Colonic mucosa (tissue), 4 donors: ENCODE results near the gene VAX1. TPM values are rescaled to one million over a fixed set of nuclear protein-coding genes. Genes with fewer than 3 reads are reported as not detected.

ENCODE experiments used
- DNase-seq: peaks from one replicate; pipeline ENCODE4 v3.0.0-alpha.2; 2020
- H3K27ac ChIP-seq: fragments of 200-600 bp; one replicate; pipeline ENCODE4 v1.8.0; 2021
- H3K27me3 ChIP-seq: fragments of 200-600 bp; one replicate; pipeline ENCODE4 v1.8.0; 2021
- H3K36me3 ChIP-seq: fragments of 200-600 bp; one replicate; pipeline ENCODE4 v1.8.0; 2021
- H3K4me1 ChIP-seq: fragments of 200-600 bp; one replicate; pipeline ENCODE4 v1.8.0; 2021; ENCODE audit warnings: mild to moderate bottlenecking
- H3K4me3 ChIP-seq: fragments of 200-600 bp; one replicate; pipeline ENCODE4 v1.8.0; 2021
- H3K9ac ChIP-seq, 2 donors: one replicate each; pipeline ENCODE4 v1.7.0; 2013; ENCODE audit warnings: control low read depth in 2 of 2, low read depth in 2 of 2, low read length in 2 of 2
- H3K9me3 ChIP-seq: fragments of 200-600 bp; one replicate; pipeline ENCODE4 v1.8.0; 2021
- intact Hi-C: fragments of 100-400 bp; cut with DNase I; formaldehyde crosslinking; loops from one replicate; pipeline ENCODE4 v1.14.1; 2022
- total RNA-seq, 2 donors: library from RNA; stranded (reverse); fragmentation: NEBNext Ultra II Directional in 1 of 2; extraction: Animal tissue kit (Norgen Biotek cat#: 25700) in 1 of 2; gene quantifications; one replicate each; pipeline ENCODE4 v1.2.1, GENCODE V29; 2021
- TF ChIP-seq, protein P1 (sequence below): fragments of 200-600 bp; IDR thresholded peaks from one replicate; pipeline ENCODE4 v1.8.0; 2022; ENCODE audit warnings: antibody characterized with exemption, mild to moderate bottlenecking
- donor health status: healthy.
- donor health status: DM: no; HTN: no; CAD: no.
- donor health status: DM: no; HTN: no; CAD: no.

Gene VAX1
- total RNA-seq, 2 donors from 2014 or later: not detected

DNA sequence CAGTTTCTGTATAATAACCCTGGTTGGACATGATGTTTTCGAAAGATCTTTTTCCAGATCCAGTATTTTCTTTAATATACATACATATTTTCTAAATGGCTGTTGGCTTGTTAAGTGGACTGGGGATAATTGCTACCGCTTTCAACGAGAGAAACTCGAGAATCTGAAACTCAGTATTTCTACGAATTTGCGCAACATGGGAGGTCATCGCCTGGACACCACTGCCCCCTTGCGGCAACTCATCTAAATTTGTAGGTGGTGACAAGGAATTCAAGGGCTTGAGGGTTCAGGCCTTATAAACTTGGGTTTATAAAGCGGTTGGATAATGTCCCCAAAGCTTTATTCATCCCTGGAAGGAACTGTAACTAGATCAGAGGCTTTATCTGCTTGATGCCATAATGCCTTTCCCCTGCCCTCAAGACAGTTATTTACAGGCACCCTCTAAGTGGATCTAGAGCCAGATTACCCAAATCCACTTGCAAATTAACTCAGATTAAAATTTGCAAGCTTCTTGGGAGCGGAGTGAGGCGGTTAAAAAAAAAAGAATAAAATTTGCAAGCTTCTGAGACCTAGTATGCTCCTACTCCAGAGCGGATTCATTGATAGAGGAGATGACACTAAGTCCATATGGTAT, 37.9 kb upstream of the VAX1 start:
- H3K9ac ChIP-seq: peak overlapping the region in 1 of 2 donors; percentile 53
- peak; percentile 86 for DNase-seq
- H3K27me3 ChIP-seq: peaks cover 3% of the 10 kb centered on the region
- peak overlapping the region; percentile 50 for H3K4me3 ChIP-seq
- TF ChIP-seq, protein P1, sequence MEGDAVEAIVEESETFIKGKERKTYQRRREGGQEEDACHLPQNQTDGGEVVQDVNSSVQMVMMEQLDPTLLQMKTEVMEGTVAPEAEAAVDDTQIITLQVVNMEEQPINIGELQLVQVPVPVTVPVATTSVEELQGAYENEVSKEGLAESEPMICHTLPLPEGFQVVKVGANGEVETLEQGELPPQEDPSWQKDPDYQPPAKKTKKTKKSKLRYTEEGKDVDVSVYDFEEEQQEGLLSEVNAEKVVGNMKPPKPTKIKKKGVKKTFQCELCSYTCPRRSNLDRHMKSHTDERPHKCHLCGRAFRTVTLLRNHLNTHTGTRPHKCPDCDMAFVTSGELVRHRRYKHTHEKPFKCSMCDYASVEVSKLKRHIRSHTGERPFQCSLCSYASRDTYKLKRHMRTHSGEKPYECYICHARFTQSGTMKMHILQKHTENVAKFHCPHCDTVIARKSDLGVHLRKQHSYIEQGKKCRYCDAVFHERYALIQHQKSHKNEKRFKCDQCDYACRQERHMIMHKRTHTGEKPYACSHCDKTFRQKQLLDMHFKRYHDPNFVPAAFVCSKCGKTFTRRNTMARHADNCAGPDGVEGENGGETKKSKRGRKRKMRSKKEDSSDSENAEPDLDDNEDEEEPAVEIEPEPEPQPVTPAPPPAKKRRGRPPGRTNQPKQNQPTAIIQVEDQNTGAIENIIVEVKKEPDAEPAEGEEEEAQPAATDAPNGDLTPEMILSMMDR: peak; percentile 82
- no peaks in the 10 kb centered on the region for H3K36me3 ChIP-seq
- no peaks in the 10 kb centered on the region for H3K9me3 ChIP-seq
- intact Hi-C loops: loop anchor here (2.0 kb wide), 1 partner anchor 379 kb away; no protein-coding TSS in a partner anchor
- H3K4me1 ChIP-seq: peaks cover 5% of the 10 kb centered on the region
- no peak overlapping the region for H3K27ac ChIP-seq

DNA sequence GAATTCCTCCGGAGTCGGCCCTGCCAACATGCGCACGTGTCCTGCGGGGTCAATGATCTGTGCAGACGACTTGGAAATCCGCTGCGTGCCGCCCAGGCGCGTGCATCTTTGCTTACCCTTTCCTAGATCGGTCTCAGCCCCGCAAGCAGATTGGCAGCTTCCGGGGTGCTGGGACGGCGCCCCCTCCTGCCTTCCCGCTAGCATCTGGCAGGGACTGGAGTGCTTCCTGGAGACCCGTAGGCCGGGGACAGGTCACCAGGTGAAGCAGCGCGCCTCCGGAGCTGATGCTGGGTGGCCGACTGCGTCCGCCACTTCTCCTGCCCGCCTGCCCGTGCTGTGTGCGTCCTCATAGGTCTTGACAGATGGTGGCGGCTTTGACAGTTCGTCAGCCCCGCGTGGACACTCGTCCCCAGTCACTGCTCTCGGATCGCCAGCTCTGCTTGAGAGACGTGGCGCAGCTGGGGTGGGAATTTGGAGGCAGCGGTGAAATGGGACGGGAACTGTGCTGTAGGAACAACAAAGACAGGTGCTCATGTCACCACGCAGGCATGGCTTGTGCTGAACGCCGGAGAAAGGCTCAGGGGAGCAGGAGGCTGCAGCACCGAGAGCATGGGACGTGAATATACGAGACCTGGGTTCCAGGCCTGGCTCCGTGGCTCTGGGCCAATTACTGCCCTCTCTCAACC, 37.3 kb upstream of the VAX1 start:
- Histone ChIP-seq H3K9ac (peak overlapping the region in 1 of 2 donors; percentile 53), H3K27ac (no peak overlapping the region), H3K27me3 (peaks cover 4% of the 10 kb centered on the region), H3K4me3 (peak overlapping the region; percentile 50), H3K4me1 (peaks cover 5% of the 10 kb centered on the region), H3K9me3 (no peaks in the 10 kb centered on the region), H3K36me3 (no peaks in the 10 kb centered on the region)
- TF ChIP-seq, protein P1: peak; percentile 14
- intact Hi-C loops: loop anchor here (2.0 kb wide), 1 partner anchor 379 kb away; no protein-coding TSS in a partner anchor
- peak; percentile 35 for DNase-seq

DNA sequence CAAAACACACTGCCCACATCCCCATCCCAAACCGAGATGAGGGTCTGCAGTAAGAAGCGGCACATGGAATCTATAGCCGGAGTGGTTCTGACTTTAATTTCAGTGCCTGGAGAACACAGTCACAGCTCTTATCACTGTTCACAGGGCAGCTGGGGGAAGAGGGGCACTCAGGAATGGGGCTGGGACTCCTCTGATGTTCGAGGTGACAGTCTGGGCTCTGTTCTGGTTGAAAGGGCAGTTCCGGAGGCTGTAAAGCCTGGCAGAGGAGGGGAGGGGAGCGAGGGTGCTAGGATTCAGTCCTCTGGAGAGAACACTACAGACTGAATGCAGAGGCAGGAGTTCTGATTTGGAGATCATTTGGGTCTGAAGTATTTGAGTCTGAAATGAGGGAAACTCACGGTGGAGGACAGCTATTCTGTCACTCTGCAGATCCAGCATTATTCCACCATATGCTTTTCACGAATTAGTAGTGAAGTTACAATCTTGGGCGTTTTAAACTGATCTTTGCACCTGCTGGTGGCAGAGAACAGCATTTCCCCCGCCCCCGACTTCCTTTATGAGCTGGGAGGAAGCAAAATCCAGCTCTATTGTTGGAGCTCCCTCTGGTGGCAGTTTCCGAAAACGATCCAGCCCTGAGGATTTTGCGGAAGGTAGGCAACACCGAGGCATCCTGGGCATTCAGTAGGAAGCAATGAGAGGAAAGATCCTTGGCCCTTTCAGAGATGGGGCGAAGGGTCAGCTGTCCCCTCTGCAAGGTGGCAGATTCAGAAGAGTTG, 36.6 kb upstream of the VAX1 start:
- Histone ChIP-seq H3K9me3 (no peaks in the 10 kb centered on the region), H3K9ac (peak overlapping the region; percentile 48 to 53), H3K4me1 (peaks cover 5% of the 10 kb centered on the region), H3K4me3 (peak overlapping the region; percentile 50), H3K27ac (no peak overlapping the region), H3K27me3 (peaks cover 10% of the 10 kb centered on the region), H3K36me3 (no peaks in the 10 kb centered on the region)
- intact Hi-C loops: loop anchor here (2.0 kb wide), 1 partner anchor 378 kb away; no protein-coding TSS in a partner anchor
- DNase-seq: peak; percentile 93
- TF ChIP-seq, protein P1: peak; percentile 87

DNA sequence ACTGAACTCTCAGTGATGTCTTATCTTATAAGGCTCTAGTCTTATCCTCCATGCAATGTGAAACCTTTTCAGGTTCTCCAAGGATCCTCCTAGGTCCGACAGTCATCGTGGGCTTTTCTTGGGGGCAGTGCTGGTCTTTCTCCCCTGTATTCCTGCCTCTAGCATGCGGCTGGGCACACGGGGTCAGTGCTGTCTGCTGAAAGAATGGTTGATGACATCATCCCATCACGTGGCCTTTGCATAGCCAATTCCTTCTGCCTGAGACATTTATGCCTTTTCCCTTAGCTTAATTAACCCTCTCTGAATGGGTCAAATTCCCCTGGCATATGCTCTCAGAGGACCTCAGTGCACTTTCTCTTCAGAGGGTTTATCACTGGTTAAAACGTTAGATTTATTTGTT, 32.2 kb upstream of the VAX1 start:
- no peak for DNase-seq
- Histone ChIP-seq H3K9ac (no peak overlapping the region), H3K27me3 (peaks cover 54% of the 10 kb centered on the region), H3K4me1 (peaks cover 9% of the 10 kb centered on the region), H3K4me3 (no peak overlapping the region), H3K27ac (no peak overlapping the region), H3K9me3 (no peaks in the 10 kb centered on the region), H3K36me3 (no peaks in the 10 kb centered on the region)
- TF ChIP-seq, protein P1: no peak
- intact Hi-C loops: no loop called here

DNA sequence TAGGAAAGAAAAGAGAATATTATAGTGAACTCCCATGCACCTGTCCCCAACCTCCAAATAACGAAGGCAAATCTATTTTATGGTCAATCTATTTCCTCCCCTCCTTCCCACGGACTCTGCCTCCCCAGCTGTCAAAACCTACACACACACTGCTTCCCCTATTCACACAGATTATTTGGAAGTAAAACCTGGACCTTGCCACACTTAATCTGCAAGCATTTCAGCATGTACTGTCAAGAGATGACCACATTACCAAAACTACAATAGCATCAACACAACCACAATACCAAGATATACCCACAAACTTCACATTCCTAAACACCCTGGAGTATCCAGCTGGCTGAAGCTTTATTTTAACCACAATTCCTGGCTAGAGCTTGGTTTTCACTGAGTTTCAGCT, 31.4 kb upstream of the VAX1 start:
- no peaks in the 10 kb centered on the region for H3K36me3 ChIP-seq
- H3K4me1 ChIP-seq: peaks cover 7% of the 10 kb centered on the region
- TF ChIP-seq, protein P1: no peak
- no peak overlapping the region for H3K4me3 ChIP-seq
- intact Hi-C loops: no loop called here
- peaks cover 62% of the 10 kb centered on the region for H3K27me3 ChIP-seq
- no peak for DNase-seq
- H3K9ac ChIP-seq: no peak overlapping the region
- no peaks in the 10 kb centered on the region for H3K9me3 ChIP-seq
- H3K27ac ChIP-seq: no peak overlapping the region
